ENCODE results near the gene ZACN.
"Not testable (repeated sequence)": the region's sequence is repeated elsewhere in the genome, so short reads cannot be mapped to it uniquely, and the experiment has no call there.

The ZACN gene

DNA sequence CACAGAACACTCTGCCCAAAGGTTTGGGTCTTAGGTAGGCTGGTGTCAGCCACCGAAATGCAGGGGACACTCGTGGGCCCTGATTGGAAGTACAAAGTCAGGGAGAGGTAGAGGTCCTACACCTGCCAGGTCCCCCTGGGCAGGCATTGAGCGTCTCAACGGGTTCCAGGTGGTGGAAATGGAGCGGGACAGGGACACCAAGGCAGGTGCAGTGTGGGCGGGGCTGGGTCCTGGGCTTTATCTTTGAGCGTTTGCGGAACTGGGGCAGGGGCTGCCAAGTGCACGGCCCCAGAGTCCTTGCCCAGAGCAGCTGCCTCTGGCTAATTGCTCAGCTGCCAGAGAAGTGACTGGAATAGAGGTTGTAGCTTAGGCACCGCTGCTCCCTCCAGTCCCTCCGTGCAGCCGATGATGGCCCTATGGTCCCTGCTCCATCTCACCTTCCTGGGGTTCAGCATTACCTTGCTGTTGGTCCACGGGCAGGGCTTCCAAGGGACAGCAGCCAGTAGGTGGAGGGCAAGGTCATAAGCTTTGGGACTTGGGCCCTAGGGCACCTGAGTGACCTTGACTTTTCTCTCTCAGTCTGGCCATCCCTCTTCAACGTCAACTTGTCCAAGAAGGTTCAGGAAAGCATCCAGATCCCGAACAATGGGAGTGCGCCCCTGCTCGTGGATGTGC, at the start of gene ZACN:
TSS of gene ZACN (plus strand) at position 323 of the 675 bp plus-strand sequence. CDS start at position 406, 83 bp downstream.
- H3K36me3 ChIP-seq (ENCODE audit: control insufficient read depth, insufficient read depth, low read length) = peaks cover 3% of the 10 kb centered on the region
- no peak within 1 kb of the TSS for H3K9ac ChIP-seq (ENCODE audit: low read length)
- no peaks in the 10 kb centered on the region for H3K4me1 ChIP-seq (ENCODE audit: control insufficient read depth, insufficient read depth, low read length)
- peaks cover 38% of the 10 kb centered on the region for H3K27me3 ChIP-seq (ENCODE audit: control insufficient read depth, insufficient read depth, low read length)
- H3K27ac ChIP-seq (ENCODE audit: low read depth, low read length) = no peak within 1 kb of the TSS
- H3K4me3 ChIP-seq (ENCODE audit: low read length) = no peak within 1 kb of the TSS

DNA sequence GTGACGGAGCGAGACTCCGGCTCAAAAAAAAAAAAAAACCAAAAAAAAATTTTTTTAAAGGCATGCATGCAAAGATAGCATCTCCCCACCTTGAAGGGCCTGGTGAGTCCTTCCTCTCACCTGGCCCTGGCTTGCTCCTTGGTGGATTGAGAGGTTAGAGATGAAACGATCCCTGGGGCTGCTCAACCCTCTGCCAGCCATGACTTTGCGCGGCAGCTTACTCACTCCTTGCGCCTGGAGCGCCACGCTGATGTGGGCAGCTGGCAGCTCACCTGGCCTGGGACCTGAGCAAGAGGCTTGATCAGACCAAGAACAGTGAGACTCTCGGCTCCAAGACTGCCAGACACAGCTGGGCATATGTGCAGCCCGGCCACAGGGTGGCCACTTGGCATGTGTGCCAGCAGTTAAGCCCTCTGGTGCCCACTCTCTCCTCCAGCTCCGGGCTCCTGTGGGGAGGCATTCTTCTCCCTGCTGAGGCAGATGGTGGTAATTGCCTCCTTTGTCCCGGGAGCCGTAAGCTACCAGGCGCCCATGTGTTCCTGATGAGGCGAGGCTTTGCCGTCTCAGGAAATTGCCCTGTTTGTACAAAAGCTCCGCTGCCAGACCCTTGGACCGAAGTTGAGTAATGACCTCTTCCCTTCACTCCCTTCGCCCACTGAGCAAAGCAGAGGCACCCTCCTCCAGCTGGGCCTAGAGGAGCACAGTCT, 46.8 kb upstream of the ZACN start:
- no peaks in the 10 kb centered on the region for H3K27me3 ChIP-seq (ENCODE audit: control insufficient read depth, insufficient read depth, low read length)
- no peak overlapping the region for H3K9ac ChIP-seq (ENCODE audit: low read length)
- H3K36me3 ChIP-seq (ENCODE audit: control insufficient read depth, insufficient read depth, low read length) = no peaks in the 10 kb centered on the region
- H3K27ac ChIP-seq (ENCODE audit: low read depth, low read length) = peak overlapping the region; percentile 18
- H3K4me3 ChIP-seq (ENCODE audit: low read length) = no peak overlapping the region
- H3K4me1 ChIP-seq (ENCODE audit: control insufficient read depth, insufficient read depth, low read length) = peaks cover 30% of the 10 kb centered on the region

DNA sequence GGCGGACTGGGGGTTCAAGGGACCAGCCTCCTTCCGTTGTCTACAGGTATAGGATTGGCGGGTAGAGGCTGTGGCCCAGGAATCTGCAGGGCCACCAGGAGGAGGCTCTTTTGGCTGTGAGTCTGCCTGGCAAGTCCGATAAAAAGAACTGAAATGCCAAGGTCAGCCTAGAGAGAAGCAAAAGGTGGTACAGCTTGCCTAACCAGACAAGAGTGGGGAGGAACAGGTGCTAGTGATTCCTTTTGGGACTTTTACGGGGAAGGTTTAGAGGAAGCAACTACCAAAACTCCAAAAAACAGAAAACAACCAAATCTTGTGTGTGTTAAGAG, 46.2 kb upstream of the ZACN start:
- Histone ChIP-seq H3K4me3 (ENCODE audit: low read length) (no peak overlapping the region), H3K9ac (ENCODE audit: low read length) (no peak overlapping the region), H3K36me3 (ENCODE audit: control insufficient read depth, insufficient read depth, low read length) (no peaks in the 10 kb centered on the region), H3K4me1 (ENCODE audit: control insufficient read depth, insufficient read depth, low read length) (peaks cover 34% of the 10 kb centered on the region), H3K27ac (ENCODE audit: low read depth, low read length) (peak overlapping the region; percentile 90), H3K27me3 (ENCODE audit: control insufficient read depth, insufficient read depth, low read length) (no peaks in the 10 kb centered on the region)

DNA sequence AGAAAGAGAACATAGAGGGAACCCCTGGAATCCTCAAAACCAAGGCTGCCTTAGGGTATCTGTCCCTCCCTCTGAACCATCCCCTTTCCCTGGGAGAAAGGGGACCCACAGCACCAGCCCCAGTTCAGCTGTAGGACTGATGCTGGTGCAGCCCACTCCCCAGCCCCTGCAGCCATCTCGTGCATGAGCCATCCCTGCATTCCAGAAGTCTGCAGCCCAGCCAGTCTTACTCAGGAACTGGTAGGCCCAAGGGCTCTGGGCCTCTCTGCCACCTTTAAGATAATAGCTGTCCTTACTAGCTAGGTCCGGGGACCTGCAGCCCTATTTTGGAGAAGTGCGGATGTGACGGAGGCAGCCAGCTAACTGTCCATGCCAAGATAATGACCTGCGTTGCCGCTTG, 45.8 kb upstream of the ZACN start:
- Histone ChIP-seq H3K4me1 (ENCODE audit: control insufficient read depth, insufficient read depth, low read length) (peaks cover 37% of the 10 kb centered on the region), H3K4me3 (ENCODE audit: low read length) (no peak overlapping the region), H3K27ac (ENCODE audit: low read depth, low read length) (peak overlapping the region; percentile 90), H3K9ac (ENCODE audit: low read length) (no peak overlapping the region), H3K27me3 (ENCODE audit: control insufficient read depth, insufficient read depth, low read length) (no peaks in the 10 kb centered on the region), H3K36me3 (ENCODE audit: control insufficient read depth, insufficient read depth, low read length) (no peaks in the 10 kb centered on the region)

DNA sequence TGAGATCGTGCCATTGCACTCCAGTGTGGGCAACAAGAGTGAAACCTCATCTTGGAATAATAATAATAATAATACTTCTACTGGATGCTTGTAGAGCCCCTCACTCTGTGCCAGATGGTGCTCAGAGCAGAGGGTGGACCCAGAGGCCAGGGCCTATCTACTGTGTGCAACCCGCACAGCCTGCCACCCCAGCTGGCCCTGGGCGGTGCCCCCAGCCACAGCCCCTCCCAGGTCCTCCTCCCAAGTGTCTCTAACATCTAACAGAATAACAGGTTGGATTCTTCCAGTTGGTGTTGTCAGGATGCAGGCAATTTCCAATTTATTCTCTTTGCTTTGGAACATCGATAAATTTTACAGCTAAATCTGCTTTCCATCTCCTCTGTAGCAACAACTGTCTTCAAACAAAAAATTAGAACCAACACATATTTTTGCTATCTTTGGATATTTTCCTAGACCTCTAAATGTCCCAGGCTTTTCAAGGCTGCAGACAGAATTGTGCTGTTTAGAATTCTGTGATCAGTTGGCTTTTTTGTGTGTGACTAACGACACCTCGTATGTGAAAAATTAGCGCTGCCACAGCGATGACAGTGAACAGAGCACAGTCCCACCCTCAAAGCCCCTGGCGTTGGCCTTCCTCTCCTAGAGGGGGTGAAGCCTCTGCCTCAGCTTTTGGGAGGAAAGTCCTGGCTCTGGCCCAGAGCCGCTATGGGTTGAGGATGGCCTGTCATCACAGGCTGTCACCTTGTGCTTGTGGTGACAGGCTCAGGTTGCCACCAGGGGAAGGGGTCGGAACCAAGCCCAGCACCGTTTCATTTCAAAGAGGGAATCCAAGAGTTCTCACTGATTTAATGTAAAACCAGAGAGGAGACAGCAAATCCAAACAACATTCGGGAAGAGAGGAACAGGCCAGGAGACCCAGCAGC, 44.3 kb upstream of the ZACN start:
- peak overlapping the region; percentile 90 for H3K27ac ChIP-seq (ENCODE audit: low read depth, low read length)
- H3K4me3 ChIP-seq (ENCODE audit: low read length) = no peak overlapping the region
- H3K4me1 ChIP-seq (ENCODE audit: control insufficient read depth, insufficient read depth, low read length) = peaks cover 49% of the 10 kb centered on the region
- H3K27me3 ChIP-seq (ENCODE audit: control insufficient read depth, insufficient read depth, low read length) = no peaks in the 10 kb centered on the region
- peaks cover 9% of the 10 kb centered on the region for H3K36me3 ChIP-seq (ENCODE audit: control insufficient read depth, insufficient read depth, low read length)
- no peak overlapping the region for H3K9ac ChIP-seq (ENCODE audit: low read length)

DNA sequence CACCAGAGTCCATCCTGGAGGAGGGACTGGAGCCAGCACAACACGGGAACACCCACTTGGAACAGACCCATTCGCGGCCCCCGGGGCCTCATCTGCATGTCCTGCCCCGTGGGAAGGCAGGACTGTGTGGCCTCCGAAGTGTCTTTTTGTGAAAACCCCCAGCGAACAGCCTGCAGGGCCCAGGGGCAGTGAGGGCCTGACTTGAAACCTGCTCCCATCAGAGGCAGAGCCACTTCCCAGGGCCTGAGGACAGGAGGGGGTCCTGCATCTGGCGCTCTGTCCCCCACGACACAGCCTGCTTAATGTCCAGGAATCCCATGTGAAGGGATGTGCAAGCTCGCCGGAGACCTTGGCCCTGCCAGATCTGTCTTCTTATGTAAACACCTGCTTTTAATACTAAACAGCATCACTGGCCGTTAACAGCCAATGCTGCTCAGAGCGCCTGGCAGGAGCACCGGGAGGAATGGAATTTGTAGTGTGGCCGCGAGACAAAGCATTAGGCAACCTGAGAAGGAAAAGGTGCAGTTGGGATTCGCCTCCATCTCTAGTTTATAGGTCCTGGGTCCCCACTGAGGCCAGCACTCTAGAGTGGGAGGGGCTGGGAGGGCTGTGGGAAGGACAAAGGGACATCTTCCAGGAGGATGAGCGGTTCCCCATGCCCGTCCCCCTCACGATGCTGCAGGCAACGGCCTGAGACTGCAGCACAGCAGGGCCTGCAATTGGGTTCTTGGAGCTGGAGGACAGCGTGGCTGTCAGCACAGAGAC, 42.3 kb upstream of the ZACN start:
- Histone ChIP-seq H3K36me3 (ENCODE audit: control insufficient read depth, insufficient read depth, low read length) (peaks cover 23% of the 10 kb centered on the region), H3K27ac (ENCODE audit: low read depth, low read length) (peak overlapping the region; percentile 95), H3K4me1 (ENCODE audit: control insufficient read depth, insufficient read depth, low read length) (peaks cover 60% of the 10 kb centered on the region), H3K27me3 (ENCODE audit: control insufficient read depth, insufficient read depth, low read length) (no peaks in the 10 kb centered on the region), H3K4me3 (ENCODE audit: low read length) (peak overlapping the region; percentile 11), H3K9ac (ENCODE audit: low read length) (no peak overlapping the region)

DNA sequence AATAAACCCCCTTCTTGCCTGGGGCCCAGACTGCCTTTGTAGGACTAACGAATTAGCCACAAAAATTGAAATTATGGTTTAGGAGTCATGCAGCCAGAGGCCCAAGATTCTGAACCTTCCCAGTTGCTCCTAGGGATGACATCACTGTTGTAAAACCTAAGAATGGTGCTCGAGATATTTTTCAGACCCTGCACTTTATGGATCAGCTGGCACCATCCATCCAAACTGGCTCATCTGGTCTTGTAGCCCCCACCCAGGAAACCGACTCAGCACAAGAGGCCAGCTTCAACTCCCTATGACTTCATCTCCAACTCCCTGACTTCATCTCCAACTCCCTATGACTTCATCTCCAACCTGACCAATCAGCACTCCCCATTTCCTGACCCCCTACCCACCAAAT, 40.9 kb upstream of the ZACN start:
- H3K27me3 ChIP-seq (ENCODE audit: control insufficient read depth, insufficient read depth, low read length) = no peaks in the 10 kb centered on the region
- peaks cover 25% of the 10 kb centered on the region for H3K36me3 ChIP-seq (ENCODE audit: control insufficient read depth, insufficient read depth, low read length)
- peak overlapping the region; percentile 95 for H3K27ac ChIP-seq (ENCODE audit: low read depth, low read length)
- no peak overlapping the region for H3K4me3 ChIP-seq (ENCODE audit: low read length)
- H3K4me1 ChIP-seq (ENCODE audit: control insufficient read depth, insufficient read depth, low read length) = peaks cover 60% of the 10 kb centered on the region
- no peak overlapping the region for H3K9ac ChIP-seq (ENCODE audit: low read length)

DNA sequence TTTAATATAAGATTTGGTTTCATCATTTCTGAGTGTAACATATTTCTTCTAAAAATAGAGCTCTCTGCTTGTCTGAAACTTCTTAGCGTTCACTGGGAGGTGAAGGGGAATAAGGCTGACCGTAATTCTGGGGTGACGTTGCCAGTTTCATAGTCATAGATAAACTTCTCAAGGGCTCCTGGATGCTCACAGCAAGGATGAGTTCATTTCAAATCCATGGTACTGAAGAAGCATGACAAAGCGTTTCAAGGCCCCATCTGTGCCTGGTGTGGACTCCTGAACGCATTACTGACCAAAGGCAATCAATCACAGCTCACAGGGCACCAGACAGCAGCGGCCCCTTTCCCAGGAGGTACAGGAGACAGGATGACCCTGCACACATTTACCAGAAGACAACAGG, 39.9 kb upstream of the ZACN start:
- Histone ChIP-seq H3K27ac (ENCODE audit: low read depth, low read length) (peak overlapping the region; percentile 95), H3K9ac (ENCODE audit: low read length) (no peak overlapping the region), H3K36me3 (ENCODE audit: control insufficient read depth, insufficient read depth, low read length) (peaks cover 28% of the 10 kb centered on the region), H3K4me3 (ENCODE audit: low read length) (no peak overlapping the region), H3K27me3 (ENCODE audit: control insufficient read depth, insufficient read depth, low read length) (no peaks in the 10 kb centered on the region), H3K4me1 (ENCODE audit: control insufficient read depth, insufficient read depth, low read length) (peaks cover 49% of the 10 kb centered on the region)

DNA sequence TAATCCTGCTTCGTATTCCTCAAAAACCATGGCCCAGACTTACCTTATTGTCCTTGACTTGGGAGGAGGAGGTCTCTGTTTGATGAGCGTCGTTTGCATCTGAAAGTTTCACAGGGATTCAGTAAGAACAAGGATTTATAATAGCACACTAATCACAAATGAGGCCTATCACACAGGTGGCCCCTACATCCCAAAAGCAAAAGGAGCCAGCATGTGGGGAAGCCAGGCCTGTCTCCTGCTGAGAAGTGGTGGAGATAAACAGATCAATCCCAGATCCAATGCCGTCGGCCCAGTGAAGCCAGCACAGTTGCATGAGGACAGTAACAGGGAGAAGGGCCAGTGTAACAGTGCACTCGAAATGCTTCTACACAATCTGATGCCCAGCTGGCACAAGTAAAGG, 38.6 kb upstream of the ZACN start:
- Histone ChIP-seq H3K36me3 (ENCODE audit: control insufficient read depth, insufficient read depth, low read length) (peaks cover 39% of the 10 kb centered on the region), H3K27me3 (ENCODE audit: control insufficient read depth, insufficient read depth, low read length) (no peaks in the 10 kb centered on the region), H3K9ac (ENCODE audit: low read length) (no peak overlapping the region), H3K4me1 (ENCODE audit: control insufficient read depth, insufficient read depth, low read length) (peaks cover 37% of the 10 kb centered on the region), H3K27ac (ENCODE audit: low read depth, low read length) (peak overlapping the region; percentile 95), H3K4me3 (ENCODE audit: low read length) (no peak overlapping the region)

DNA sequence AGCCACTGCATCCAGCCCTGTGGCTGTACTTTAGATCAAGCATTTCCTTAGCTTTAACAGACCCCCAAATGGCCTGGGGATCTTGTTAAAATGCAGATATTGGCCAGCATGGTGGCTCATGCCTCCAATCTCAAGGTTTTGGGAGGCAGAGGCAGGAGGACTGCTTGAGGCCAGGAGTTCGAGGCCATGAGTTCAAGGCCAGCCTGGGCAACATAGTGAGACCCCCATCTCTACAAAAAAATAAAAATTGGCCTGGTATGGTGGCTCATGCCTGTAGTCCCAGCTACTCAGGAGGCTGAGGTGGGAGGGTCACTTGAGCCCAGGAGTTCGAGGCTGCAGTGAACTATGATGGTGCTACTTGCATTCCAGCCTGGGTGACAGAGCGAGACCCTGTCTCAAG, 36.1 kb upstream of the ZACN start:
- not testable (repeated sequence) for H3K4me3 ChIP-seq (ENCODE audit: low read length); H3K27me3 ChIP-seq (ENCODE audit: control insufficient read depth, insufficient read depth, low read length); H3K9ac ChIP-seq (ENCODE audit: low read length); H3K27ac ChIP-seq (ENCODE audit: low read depth, low read length)
- peaks cover 28% of the 10 kb centered on the region for H3K4me1 ChIP-seq (ENCODE audit: control insufficient read depth, insufficient read depth, low read length)
- peaks cover 49% of the 10 kb centered on the region for H3K36me3 ChIP-seq (ENCODE audit: control insufficient read depth, insufficient read depth, low read length)

DNA sequence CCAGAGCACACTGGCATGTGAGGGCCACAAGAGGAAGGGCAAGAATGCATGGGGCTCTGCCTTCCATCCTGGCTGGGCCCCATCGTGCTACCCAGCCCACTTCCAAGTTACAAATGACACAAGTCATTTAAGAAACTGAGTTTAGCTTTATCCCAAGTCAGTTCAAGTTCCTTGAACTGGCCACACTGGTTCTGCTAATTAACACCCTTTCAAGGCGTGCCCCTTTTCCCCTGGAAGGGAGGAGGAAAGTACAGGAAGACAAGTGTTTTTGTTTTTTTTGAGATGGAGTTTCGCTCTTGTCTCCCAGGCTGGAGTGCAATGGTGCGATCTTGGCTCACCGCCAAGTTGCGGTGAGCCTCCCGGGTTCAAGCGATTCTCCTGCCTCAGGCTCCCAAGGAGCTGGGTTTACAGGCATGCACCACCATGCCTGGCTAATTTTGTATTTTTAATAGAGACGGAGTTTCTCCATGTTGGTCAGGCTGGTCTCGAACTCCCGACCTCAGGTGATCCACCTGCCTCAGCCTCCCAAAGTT, 34.4 kb upstream of the ZACN start:
- Histone ChIP-seq H3K36me3 (ENCODE audit: control insufficient read depth, insufficient read depth, low read length) (peaks cover 55% of the 10 kb centered on the region), H3K4me1 (ENCODE audit: control insufficient read depth, insufficient read depth, low read length) (peaks cover 23% of the 10 kb centered on the region)
- H3K27me3 ChIP-seq (ENCODE audit: control insufficient read depth, insufficient read depth, low read length); H3K27ac ChIP-seq (ENCODE audit: low read depth, low read length); H3K9ac ChIP-seq (ENCODE audit: low read length); H3K4me3 ChIP-seq (ENCODE audit: low read length): not testable (repeated sequence)

DNA sequence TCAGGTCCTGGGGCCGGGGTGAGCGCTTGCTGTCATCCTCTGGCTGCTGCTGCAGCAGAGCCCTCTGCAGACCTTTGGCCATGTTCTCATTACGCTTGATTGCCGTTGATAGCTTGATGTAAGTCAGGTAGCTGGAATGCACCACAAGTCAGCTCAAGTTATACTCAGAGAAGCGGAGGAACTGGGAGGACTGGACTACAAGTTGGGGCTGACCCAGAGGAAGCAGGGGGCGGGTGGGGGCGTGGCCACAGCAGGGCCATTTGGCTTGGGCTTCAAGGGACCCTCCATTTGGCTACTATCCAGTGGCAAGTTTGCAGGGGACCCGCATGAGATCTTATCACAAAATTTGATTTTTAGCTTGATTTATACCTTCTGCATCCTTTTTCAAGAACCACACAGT, 32.9 kb upstream of the ZACN start:
- Histone ChIP-seq H3K36me3 (ENCODE audit: control insufficient read depth, insufficient read depth, low read length) (peaks cover 53% of the 10 kb centered on the region), H3K27ac (ENCODE audit: low read depth, low read length) (no peak overlapping the region), H3K4me3 (ENCODE audit: low read length) (no peak overlapping the region), H3K27me3 (ENCODE audit: control insufficient read depth, insufficient read depth, low read length) (no peaks in the 10 kb centered on the region), H3K9ac (ENCODE audit: low read length) (no peak overlapping the region), H3K4me1 (ENCODE audit: control insufficient read depth, insufficient read depth, low read length) (peaks cover 10% of the 10 kb centered on the region)
